Keratinocyte (primary cell): ENCODE results near the gene MAPK13. TPM values are rescaled to one million over a fixed set of nuclear protein-coding genes. Genes with fewer than 3 reads are reported as not detected.

Experiments used
- DNase-seq: peaks from one replicate; pipeline ENCODE4 v3.0.0-alpha.2; 2011; ENCODE audit warnings: low read depth, missing footprints, low spot score
- FAIRE-seq: peaks from 2 replicates; lab custom pipeline; 2011; peaks lifted over from hg19 to GRCh38; lab: Jason Lieb, UNC
- H2AFZ ChIP-seq: 2 replicates; pipeline ENCODE4 v1.6.0; 2012; ENCODE audit warnings: low read length, control low read depth, inconsistent platforms; ENCODE audit not compliant: control insufficient read depth
- H3K27ac ChIP-seq: 2 replicates; pipeline ENCODE4 v1.5.1; 2011; ENCODE audit warnings: low read length; ENCODE audit not compliant: control insufficient read depth, insufficient read depth
- H3K27me3 ChIP-seq: 3 replicates; pipeline ENCODE4 v1.6.0; 2011; ENCODE audit warnings: low read length; ENCODE audit not compliant: control insufficient read depth, insufficient read depth; ENCODE audit errors: extremely low read depth
- H3K36me3 ChIP-seq, 2 experiments: 2 replicates in 1 of 2; 3 replicates in 1 of 2; pipeline ENCODE4 v1.5.1; 2011; ENCODE audit warnings: low read length in 2 of 2, mild to moderate bottlenecking in 1 of 2; ENCODE audit not compliant: control insufficient read depth in 2 of 2, insufficient read depth in 2 of 2; ENCODE audit errors: extremely low read depth in 1 of 2
- H3K4me1 ChIP-seq: 3 replicates; pipeline ENCODE4 v1.5.1; 2011; ENCODE audit warnings: low read length; ENCODE audit not compliant: control insufficient read depth, insufficient read depth; ENCODE audit errors: extremely low read depth
- H3K4me2 ChIP-seq: 3 replicates; pipeline ENCODE4 v1.6.0; 2011; ENCODE audit warnings: low read depth, low read length; ENCODE audit not compliant: control insufficient read depth, insufficient read depth; ENCODE audit errors: extremely low read depth
- H3K4me3 ChIP-seq, 3 experiments: fragments of 200-600 bp in 1 of 3; sonication (generic) in 1 of 3; 2 replicates in 2 of 3; 3 replicates in 1 of 3; pipeline ENCODE4 v1.5.1; 2011 to 2016; ENCODE audit warnings: low read length in 3 of 3, mild to moderate bottlenecking in 3 of 3, control low read depth in 2 of 3, inconsistent platforms in 1 of 3, low read depth in 1 of 3, mixed read lengths in 1 of 3, mixed run types in 1 of 3, moderate library complexity in 1 of 3; ENCODE audit not compliant: control insufficient read depth in 2 of 3, insufficient read depth in 2 of 3; ENCODE audit errors: extremely low read depth in 1 of 3
- H3K79me2 ChIP-seq: 2 replicates; pipeline ENCODE4 v1.6.0; 2012; ENCODE audit warnings: low read length; ENCODE audit not compliant: control insufficient read depth, insufficient read depth
- H3K9ac ChIP-seq: 3 replicates; pipeline ENCODE4 v1.6.0; 2011; ENCODE audit warnings: low read length; ENCODE audit not compliant: control insufficient read depth, insufficient read depth; ENCODE audit errors: extremely low read depth
- H3K9me1 ChIP-seq: 3 replicates; pipeline ENCODE4 v1.6.0; 2011; ENCODE audit warnings: low read length; ENCODE audit not compliant: control insufficient read depth, insufficient read depth; ENCODE audit errors: extremely low read depth
- H3K9me3 ChIP-seq: 2 replicates; pipeline ENCODE4 v1.5.1; 2012; ENCODE audit warnings: low read depth, low read length; ENCODE audit not compliant: control insufficient read depth
- H4K20me1 ChIP-seq: 3 replicates; pipeline ENCODE4 v1.6.0; 2011; ENCODE audit warnings: low read length; ENCODE audit not compliant: control insufficient read depth, insufficient read depth; ENCODE audit errors: extremely low read depth
- EZH2 ChIP-seq: IDR thresholded peaks from one replicate; pipeline ENCODE4 v1.6.1; 2012; ENCODE audit warnings: inconsistent platforms, mild to moderate bottlenecking, low read length, moderate library complexity
- dilution Hi-C: fragments of 300-500 bp; cut with MboI; formaldehyde crosslinking; loops from one replicate; pipeline ENCODE4 v1.7.0; 2020; ENCODE audit warnings: low sequenced_read_pairs; ENCODE audit not compliant: extremely low pct_ligation_motif_present
- polyA plus RNA-seq, 5 experiments: library from polyadenylated mRNA; depleted of rRNA in 3 of 5; stranded (reverse) in 3 of 5; stranded (forward) in 1 of 5; unstranded in 1 of 5; fragments of >200 nt; gene quantifications; 1 replicate in 1 of 5; 2 replicates in 3 of 5; 3 replicates in 1 of 5; pipeline versions ENCODE4 v1.2.1 to v1.2.3, GENCODE V29; 2011 to 2012; ENCODE audit warnings: missing spikeins in 2 of 5, low read depth in 1 of 5, low replicate concordance in 1 of 5
- TF ChIP-seq, protein P1 (sequence below), 3 experiments: IDR thresholded peaks in 1 of 3; conservative IDR thresholded peaks in 1 of 3; optimal IDR thresholded peaks in 1 of 3; 2 replicates in 2 of 3; 3 replicates in 1 of 3; pipeline versions ENCODE3 to v1.5.1; 2011; ENCODE audit warnings: low read length in 3 of 3, mild to moderate bottlenecking in 3 of 3, moderate library complexity in 2 of 3, control low read depth in 1 of 3, inconsistent platforms in 1 of 3; ENCODE audit not compliant: insufficient read depth in 2 of 3; ENCODE audit errors: extremely low read depth in 1 of 3

Gene MAPK13
- polyA plus RNA-seq, 1 donor (not counting 4 experiments of a cell fraction or from before 2014, with no cell fraction given) = 19.3 TPM

DNA sequence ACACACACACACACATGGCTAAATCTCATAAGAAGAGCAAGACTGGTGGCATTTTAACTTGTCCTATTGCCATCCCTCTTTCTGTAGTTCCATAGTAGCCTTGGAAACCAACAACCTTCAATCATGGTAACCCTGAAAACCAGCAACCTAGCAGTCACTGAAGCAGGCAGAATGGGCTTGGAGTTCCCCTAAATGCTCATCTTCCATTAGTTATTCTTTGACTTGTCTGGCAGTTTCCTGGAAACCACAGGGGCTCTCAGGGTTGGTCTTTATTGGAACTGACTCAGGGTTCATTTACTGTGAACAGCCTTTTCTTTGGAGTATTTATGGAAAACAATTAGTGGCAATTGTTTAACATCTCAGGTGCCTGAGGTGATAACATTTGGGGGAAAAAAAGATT is 46.9 kb downstream of the MAPK13 start:
- no peaks in the 10 kb centered on the region for H3K9me1 ChIP-seq
- no peaks in the 10 kb centered on the region for H3K4me1 ChIP-seq
- no peaks in the 10 kb centered on the region for H3K27me3 ChIP-seq
- no peak for TF ChIP-seq EZH2
- TF ChIP-seq, protein P1, sequence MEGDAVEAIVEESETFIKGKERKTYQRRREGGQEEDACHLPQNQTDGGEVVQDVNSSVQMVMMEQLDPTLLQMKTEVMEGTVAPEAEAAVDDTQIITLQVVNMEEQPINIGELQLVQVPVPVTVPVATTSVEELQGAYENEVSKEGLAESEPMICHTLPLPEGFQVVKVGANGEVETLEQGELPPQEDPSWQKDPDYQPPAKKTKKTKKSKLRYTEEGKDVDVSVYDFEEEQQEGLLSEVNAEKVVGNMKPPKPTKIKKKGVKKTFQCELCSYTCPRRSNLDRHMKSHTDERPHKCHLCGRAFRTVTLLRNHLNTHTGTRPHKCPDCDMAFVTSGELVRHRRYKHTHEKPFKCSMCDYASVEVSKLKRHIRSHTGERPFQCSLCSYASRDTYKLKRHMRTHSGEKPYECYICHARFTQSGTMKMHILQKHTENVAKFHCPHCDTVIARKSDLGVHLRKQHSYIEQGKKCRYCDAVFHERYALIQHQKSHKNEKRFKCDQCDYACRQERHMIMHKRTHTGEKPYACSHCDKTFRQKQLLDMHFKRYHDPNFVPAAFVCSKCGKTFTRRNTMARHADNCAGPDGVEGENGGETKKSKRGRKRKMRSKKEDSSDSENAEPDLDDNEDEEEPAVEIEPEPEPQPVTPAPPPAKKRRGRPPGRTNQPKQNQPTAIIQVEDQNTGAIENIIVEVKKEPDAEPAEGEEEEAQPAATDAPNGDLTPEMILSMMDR (optimal IDR thresholded peaks at IDR 0.05 in 1 of 3, IDR thresholded peaks at IDR 0.05 in 1 of 3, conservative IDR thresholded peaks at IDR 0.05 in 1 of 3; ENCODE audit: extremely low read depth in 1 of 3, insufficient read depth in 2 of 3, low read length in 3 of 3) = no peak
- H3K9ac ChIP-seq = no peak overlapping the region
- no peaks in the 10 kb centered on the region for H3K79me2 ChIP-seq
- DNase-seq (no peak), FAIRE-seq (no peak)
- no peak overlapping the region for H3K4me3 ChIP-seq
- no peak overlapping the region for H3K4me2 ChIP-seq
- H4K20me1 ChIP-seq = no peaks in the 10 kb centered on the region
- dilution Hi-C loops = no loop called here
- no peak overlapping the region for H3K27ac ChIP-seq
- no peak overlapping the region for H2AFZ ChIP-seq
- no peaks in the 10 kb centered on the region for H3K36me3 ChIP-seq
- H3K9me3 ChIP-seq = no peaks in the 10 kb centered on the region

DNA sequence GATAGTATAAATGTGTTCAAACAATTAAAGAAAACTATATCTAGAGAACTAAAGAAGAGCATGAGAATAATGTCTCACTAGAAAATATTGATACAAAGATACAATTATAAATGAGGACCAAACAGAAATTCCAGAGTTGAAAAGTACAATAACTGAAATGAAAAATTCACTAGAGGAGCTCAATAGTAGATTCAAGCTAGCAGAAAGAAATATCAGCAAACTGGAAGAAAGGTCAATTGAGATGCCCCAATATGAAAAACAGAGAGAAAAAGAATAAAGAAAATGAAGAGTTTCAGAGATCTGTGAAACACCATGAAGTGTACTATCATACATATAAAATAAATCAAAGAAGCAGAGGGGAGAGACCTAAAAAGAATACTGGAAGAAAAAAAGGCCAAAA is 48.2 kb downstream of the MAPK13 start:
- Histone ChIP-seq H3K36me3 (no peaks in the 10 kb centered on the region), H4K20me1 (no peaks in the 10 kb centered on the region), H3K9ac (no peak overlapping the region), H3K9me3 (no peaks in the 10 kb centered on the region), H3K27ac (no peak overlapping the region), H3K4me2 (no peak overlapping the region), H3K4me1 (no peaks in the 10 kb centered on the region), H3K79me2 (no peaks in the 10 kb centered on the region), H3K27me3 (no peaks in the 10 kb centered on the region), H3K4me3 (no peak overlapping the region), H3K9me1 (no peaks in the 10 kb centered on the region), H2AFZ (no peak overlapping the region)
- TF ChIP-seq, protein P1 (optimal IDR thresholded peaks at IDR 0.05 in 1 of 3, IDR thresholded peaks at IDR 0.05 in 1 of 3, conservative IDR thresholded peaks at IDR 0.05 in 1 of 3; ENCODE audit: extremely low read depth in 1 of 3, insufficient read depth in 2 of 3, low read length in 3 of 3) = no peak
- no peak for TF ChIP-seq EZH2
- no peak for FAIRE-seq
- DNase-seq = no peak
- dilution Hi-C loops = no loop called here
